ENCODE measurements around the gene GNL1.
"Not testable (repeated sequence)": the region's sequence is repeated elsewhere in the genome, so short reads cannot be mapped to it uniquely, and the experiment has no call there.

The GNL1 gene

GRCh38 chr6:30542404-30542725 lies 13.9 kb downstream of the GNL1 start:
- Histone ChIP-seq H3K4me1 (ENCODE audit: control extremely low read depth in 1 of 4, control insufficient read depth in 4 of 4, insufficient read depth in 4 of 4, low read length in 3 of 4) (peaks cover 8 to 20% (median 15%) of the 10 kb centered on the region in 4 experiments), H3K4me3 (ENCODE audit: control insufficient read depth in 1 of 7, extremely low read depth in 1 of 7, insufficient read depth in 4 of 7, low read depth in 2 of 7, low read length in 6 of 7) (peak overlapping the region in 5 of 7 experiments; percentile 8 to 84 (median 68)), H3K27me3 (replicated peaks in 2 of 5; ENCODE audit: control insufficient read depth in 4 of 5, insufficient read depth in 5 of 5, low read length in 4 of 5) (no peaks in the 10 kb centered on the region), H3K36me3 (ENCODE audit: control insufficient read depth in 4 of 4, insufficient read depth in 4 of 4, low read length in 3 of 4) (peaks cover 0 to 19% (median 9%) of the 10 kb centered on the region in 4 experiments), H3K27ac (ENCODE audit: insufficient read depth in 1 of 2, low read depth in 1 of 2, low read length in 2 of 2, poor library complexity in 1 of 2, severe bottlenecking in 2 of 2) (no peak overlapping the region), H3K9me3 (ENCODE audit: control extremely low read depth in 1 of 5, control insufficient read depth in 4 of 5, insufficient read depth in 2 of 5, low read depth in 1 of 5, low read length in 4 of 5) (no peaks in the 10 kb centered on the region)
- DNase-seq: peak in 2 of 3 donors; percentile 52 to 59
- ChIA-PET CTCF (interaction anchor here (1.2 to 17.6 kb wide), 19 partner anchors 11 to 130 kb away, joined by 3 to 259 read pairs (median 6); partner anchors contain the start of genes ATAT1, DHX16, GNL1 and PRR3), POLR2A (interaction anchor here (0.6 to 1.8 kb wide), 8 partner anchors 12 to 186 kb away, joined by 3 to 8 read pairs (median 4); partner anchors contain the start of gene DHX16)
- 0% methylated on average over 4 of the region's 4 CpGs for WGBS (ENCODE audit: insufficient coverage)

GRCh38 chr6:30541515-30542403 lies 14.5 kb downstream of the GNL1 start:
- Histone ChIP-seq H3K27me3 (replicated peaks in 2 of 5; ENCODE audit: control insufficient read depth in 4 of 5, insufficient read depth in 5 of 5, low read length in 4 of 5) (no peaks in the 10 kb centered on the region), H3K9me3 (ENCODE audit: control extremely low read depth in 1 of 5, control insufficient read depth in 4 of 5, insufficient read depth in 2 of 5, low read depth in 1 of 5, low read length in 4 of 5) (no peaks in the 10 kb centered on the region), H3K4me1 (ENCODE audit: control extremely low read depth in 1 of 4, control insufficient read depth in 4 of 4, insufficient read depth in 4 of 4, low read length in 3 of 4) (peaks cover 8 to 20% (median 15%) of the 10 kb centered on the region in 4 experiments), H3K27ac (ENCODE audit: insufficient read depth in 1 of 2, low read depth in 1 of 2, low read length in 2 of 2, poor library complexity in 1 of 2, severe bottlenecking in 2 of 2) (no peak overlapping the region), H3K4me3 (ENCODE audit: control insufficient read depth in 1 of 7, extremely low read depth in 1 of 7, insufficient read depth in 4 of 7, low read depth in 2 of 7, low read length in 6 of 7) (peak overlapping the region; percentile 31 to 84 (median 66)), H3K36me3 (ENCODE audit: control insufficient read depth in 4 of 4, insufficient read depth in 4 of 4, low read length in 3 of 4) (peaks cover 0 to 13% (median 5%) of the 10 kb centered on the region in 4 experiments)
- peak; percentile 86 to 93 (median 92) for DNase-seq
- WGBS (ENCODE audit: insufficient coverage): 0% methylated on average over 18 of the region's 23 CpGs
- POLR2A ChIA-PET: interaction anchor here (0.6 to 1.8 kb wide), 10 partner anchors 9 to 186 kb away, joined by 3 to 8 read pairs (median 5); partner anchors contain the start of genes ABCF1 and DHX16
- CTCF ChIA-PET: interaction anchor here (0.8 to 17.6 kb wide), 33 partner anchors 8 to 285 kb away, joined by 3 to 259 read pairs (median 5); partner anchors contain the start of genes ATAT1, DHX16, GNL1 and PRR3

- no peak for DNase-seq
- WGBS (ENCODE audit: insufficient coverage): 92% methylated on average over 2 of the region's 3 CpGs
- H3K27me3 ChIP-seq (replicated peaks in 2 of 5; ENCODE audit: control insufficient read depth in 4 of 5, insufficient read depth in 5 of 5, low read length in 4 of 5): no peaks in the 10 kb centered on the region
- H3K36me3 ChIP-seq (ENCODE audit: control insufficient read depth in 4 of 4, insufficient read depth in 4 of 4, low read length in 3 of 4): no peaks in the 10 kb centered on the region
- POLR2A ChIA-PET: no interaction called here
- no peak overlapping the region for H3K4me3 ChIP-seq (ENCODE audit: control insufficient read depth in 1 of 7, extremely low read depth in 1 of 7, insufficient read depth in 4 of 7, low read depth in 2 of 7, low read length in 6 of 7)
- no peaks in the 10 kb centered on the region for H3K9me3 ChIP-seq (ENCODE audit: control extremely low read depth in 1 of 5, control insufficient read depth in 4 of 5, insufficient read depth in 2 of 5, low read depth in 1 of 5, low read length in 4 of 5)
- H3K27ac ChIP-seq (ENCODE audit: insufficient read depth in 1 of 2, low read depth in 1 of 2, low read length in 2 of 2, poor library complexity in 1 of 2, severe bottlenecking in 2 of 2): no peak overlapping the region
- CTCF ChIA-PET: interaction anchor here (1.1 to 15.5 kb wide), 3 partner anchors 10 to 44 kb away, joined by 3 to 151 read pairs (median 3); no protein-coding TSS in a partner anchor
- H3K4me1 ChIP-seq (ENCODE audit: control extremely low read depth in 1 of 4, control insufficient read depth in 4 of 4, insufficient read depth in 4 of 4, low read length in 3 of 4): peaks cover 8 to 15% (median 14%) of the 10 kb centered on the region in 4 experiments
Measured at GRCh38 chr6:30537931-30538330, 18.4 kb downstream of the GNL1 start.

GRCh38 chr6:30533460-30534294 lies 22.6 kb downstream of the GNL1 start:
- H3K9me3 ChIP-seq (ENCODE audit: control extremely low read depth in 1 of 5, control insufficient read depth in 4 of 5, insufficient read depth in 2 of 5, low read depth in 1 of 5, low read length in 4 of 5): no peaks in the 10 kb centered on the region
- H3K4me3 ChIP-seq (ENCODE audit: control insufficient read depth in 1 of 7, extremely low read depth in 1 of 7, insufficient read depth in 4 of 7, low read depth in 2 of 7, low read length in 6 of 7): no peak overlapping the region
- no peak for DNase-seq
- no peaks in the 10 kb centered on the region for H3K27me3 ChIP-seq (replicated peaks in 2 of 5; ENCODE audit: control insufficient read depth in 4 of 5, insufficient read depth in 5 of 5, low read length in 4 of 5)
- H3K36me3 ChIP-seq (ENCODE audit: control insufficient read depth in 4 of 4, insufficient read depth in 4 of 4, low read length in 3 of 4): no peaks in the 10 kb centered on the region
- ChIA-PET CTCF (interaction anchor here (0.6 to 4.4 kb wide), 7 partner anchors 16 to 47 kb away, joined by 3 to 39 read pairs (median 25); no protein-coding TSS in a partner anchor), POLR2A (interaction anchor here (1.8 kb wide), 1 partner anchor 39 kb away, joined by 15 read pairs; no protein-coding TSS in a partner anchor)
- no peak overlapping the region for H3K27ac ChIP-seq (ENCODE audit: insufficient read depth in 1 of 2, low read depth in 1 of 2, low read length in 2 of 2, poor library complexity in 1 of 2, severe bottlenecking in 2 of 2)
- H3K4me1 ChIP-seq (ENCODE audit: control extremely low read depth in 1 of 4, control insufficient read depth in 4 of 4, insufficient read depth in 4 of 4, low read length in 3 of 4): peaks cover 0 to 21% (median 17%) of the 10 kb centered on the region in 4 experiments
- 61% methylated on average over 3 of the region's 15 CpGs for WGBS (ENCODE audit: insufficient coverage)

GRCh38 chr6:30530014-30530413 lies 26.3 kb downstream of the GNL1 start:
- POLR2A ChIA-PET: interaction anchor here (0.6 kb wide), 1 partner anchor 64 kb away, joined by 3 read pairs; no protein-coding TSS in a partner anchor
- H3K27ac ChIP-seq (ENCODE audit: insufficient read depth in 1 of 2, low read depth in 1 of 2, low read length in 2 of 2, poor library complexity in 1 of 2, severe bottlenecking in 2 of 2): peak overlapping the region in 1 of 2 experiments; percentile 25
- CTCF ChIA-PET: interaction anchor here (1.6 to 4.4 kb wide), 7 partner anchors 9 to 47 kb away, joined by 7 to 62 read pairs (median 39); no protein-coding TSS in a partner anchor
- H3K9me3 ChIP-seq (ENCODE audit: control extremely low read depth in 1 of 5, control insufficient read depth in 4 of 5, insufficient read depth in 2 of 5, low read depth in 1 of 5, low read length in 4 of 5): no peaks in the 10 kb centered on the region
- H3K4me3 ChIP-seq (ENCODE audit: control insufficient read depth in 1 of 7, extremely low read depth in 1 of 7, insufficient read depth in 4 of 7, low read depth in 2 of 7, low read length in 6 of 7): no peak overlapping the region
- peaks cover 0 to 27% (median 21%) of the 10 kb centered on the region in 4 experiments for H3K4me1 ChIP-seq (ENCODE audit: control extremely low read depth in 1 of 4, control insufficient read depth in 4 of 4, insufficient read depth in 4 of 4, low read length in 3 of 4)
- no peaks in the 10 kb centered on the region for H3K36me3 ChIP-seq (ENCODE audit: control insufficient read depth in 4 of 4, insufficient read depth in 4 of 4, low read length in 3 of 4)
- peak in 2 of 3 donors; percentile 70 to 81 for DNase-seq
- H3K27me3 ChIP-seq (replicated peaks in 2 of 5; ENCODE audit: control insufficient read depth in 4 of 5, insufficient read depth in 5 of 5, low read length in 4 of 5): no peaks in the 10 kb centered on the region
- no CpG with 5 or more reads among the region's 2 CpGs for WGBS (ENCODE audit: insufficient coverage)

GRCh38 chr6:30529349-30529875 lies 26.9 kb downstream of the GNL1 start:
- H3K4me3 ChIP-seq (ENCODE audit: control insufficient read depth in 1 of 7, extremely low read depth in 1 of 7, insufficient read depth in 4 of 7, low read depth in 2 of 7, low read length in 6 of 7); H3K36me3 ChIP-seq (ENCODE audit: control insufficient read depth in 4 of 4, insufficient read depth in 4 of 4, low read length in 3 of 4); H3K9me3 ChIP-seq (ENCODE audit: control extremely low read depth in 1 of 5, control insufficient read depth in 4 of 5, insufficient read depth in 2 of 5, low read depth in 1 of 5, low read length in 4 of 5); H3K27me3 ChIP-seq (replicated peaks in 2 of 5; ENCODE audit: control insufficient read depth in 4 of 5, insufficient read depth in 5 of 5, low read length in 4 of 5): not testable (repeated sequence)
- peak overlapping the region in 1 of 2 experiments; percentile 25 for H3K27ac ChIP-seq (ENCODE audit: insufficient read depth in 1 of 2, low read depth in 1 of 2, low read length in 2 of 2, poor library complexity in 1 of 2, severe bottlenecking in 2 of 2)
- DNase-seq: peak in 2 of 3 donors; percentile 45 to 50
- H3K4me1 ChIP-seq (ENCODE audit: control extremely low read depth in 1 of 4, control insufficient read depth in 4 of 4, insufficient read depth in 4 of 4, low read length in 3 of 4): peaks cover 0 to 27% (median 21%) of the 10 kb centered on the region in 4 experiments
- CTCF ChIA-PET: interaction anchor here (1.6 to 4.4 kb wide), 7 partner anchors 8 to 46 kb away, joined by 7 to 62 read pairs (median 39); no protein-coding TSS in a partner anchor
- POLR2A ChIA-PET: interaction anchor here (0.6 kb wide), 1 partner anchor 65 kb away, joined by 3 read pairs; no protein-coding TSS in a partner anchor
- WGBS (ENCODE audit: insufficient coverage): 83% methylated on average over 15 of the region's 17 CpGs
